IMR-90 (cell line): ENCODE measurements around the gene TCERG1L. TPM values are rescaled to one million over a fixed set of nuclear protein-coding genes. Genes with fewer than 3 reads are reported as not detected.

Source experiments
- ATAC-seq: fragments of 200-7000 bp; cut with Tn5 transposase; 2 replicates; pipeline ENCODE4 v1.9.1; 2020; ENCODE audit warnings: low read depth, mild to moderate bottlenecking, moderate library complexity
- BruUV-seq: library from RNA; stranded (reverse); fragments of 400-500 nt; replicated peaks from 2 replicates; lab custom pipeline; 2021; lab: Mats Ljungman, UMichigan
- CTCF ChIA-PET: fragments of 300-600 bp; formaldehyde crosslinking; extraction: SDS; loops from one replicate; lab custom pipeline; 2021; ENCODE audit warnings: antibody characterized with exemption; lab: Yijun Ruan, JAX
- POLR2A ChIA-PET: fragments of 300-600 bp; sonication (Branson Sonifier 250); formaldehyde crosslinking; loops from one replicate; lab custom pipeline; 2022; ENCODE audit warnings: antibody characterized with exemption; ENCODE audit not compliant: unreplicated experiment; lab: Charles Lee
- DNase-seq: peaks from one replicate; pipeline ENCODE4 v3.0.0; 2013
- H2AFZ ChIP-seq: replicated peaks from 2 replicates; pipeline ENCODE3; 2013; ENCODE audit warnings: low read length, mild to moderate bottlenecking; ENCODE audit not compliant: poor library complexity
- H2AK5ac ChIP-seq: 2 replicates; pipeline ENCODE4 v1.6.1; 2013; ENCODE audit warnings: low read depth, low read length, inconsistent platforms
- H2AK9ac ChIP-seq: replicated peaks from 2 replicates; pipeline ENCODE3; 2013; ENCODE audit warnings: mild to moderate bottlenecking, low read depth, low read length, moderate library complexity; ENCODE audit not compliant: poor library complexity
- H2BK120ac ChIP-seq: 2 replicates; pipeline ENCODE4 v1.6.1; 2013; ENCODE audit warnings: low read depth, low read length, inconsistent platforms
- H2BK15ac ChIP-seq: 3 replicates; pipeline ENCODE4 v1.6.1; 2013; ENCODE audit warnings: low read depth, low read length, inconsistent platforms
- H2BK20ac ChIP-seq: 2 replicates; pipeline ENCODE4 v1.6.1; 2013; ENCODE audit warnings: low read depth, mild to moderate bottlenecking, inconsistent platforms, low read length, moderate library complexity
- H2BK5ac ChIP-seq: 2 replicates; pipeline ENCODE4 v1.6.1; 2013; ENCODE audit warnings: mild to moderate bottlenecking, low read depth, low read length, inconsistent platforms; ENCODE audit not compliant: poor library complexity, severe bottlenecking
- H3K14ac ChIP-seq: replicated peaks from 2 replicates; pipeline ENCODE4 v1.6.1; 2013; ENCODE audit warnings: low read depth, low read length, inconsistent platforms
- H3K18ac ChIP-seq: 2 replicates; pipeline ENCODE4 v1.6.1; 2013; ENCODE audit warnings: low read depth, low read length, control low read depth
- H3K23ac ChIP-seq: 2 replicates; pipeline ENCODE4 v1.6.1; 2013; ENCODE audit warnings: low read depth, low read length, inconsistent platforms
- H3K27ac ChIP-seq: 2 replicates; pipeline ENCODE4 v1.5.1; 2013; ENCODE audit warnings: mild to moderate bottlenecking, control low read depth, low read length; ENCODE audit not compliant: insufficient read depth
- H3K27me3 ChIP-seq: 2 replicates; pipeline ENCODE4 v1.6.1; 2013; ENCODE audit warnings: low read length; ENCODE audit not compliant: control insufficient read depth, insufficient read depth
- H3K36me3 ChIP-seq: 2 replicates; pipeline ENCODE4 v1.6.1; 2013; ENCODE audit warnings: low read length, mixed read lengths; ENCODE audit not compliant: control insufficient read depth, insufficient read depth
- H3K4ac ChIP-seq: 2 replicates; pipeline ENCODE4 v1.6.1; 2013; ENCODE audit warnings: low read depth, low read length, inconsistent platforms
- H3K4me1 ChIP-seq: 2 replicates; pipeline ENCODE4 v1.6.1; 2013; ENCODE audit warnings: low read length, mixed read lengths; ENCODE audit not compliant: control insufficient read depth, insufficient read depth
- H3K4me2 ChIP-seq: 2 replicates; pipeline ENCODE4 v1.6.1; 2013; ENCODE audit warnings: low read depth, mild to moderate bottlenecking, control low read depth, low read length, moderate library complexity
- H3K4me3 ChIP-seq: 2 replicates; pipeline ENCODE4 v1.5.1; 2013; ENCODE audit warnings: low read depth, mild to moderate bottlenecking, control low read depth, low read length, moderate library complexity; ENCODE audit not compliant: insufficient read depth
- H3K56ac ChIP-seq: 2 replicates; pipeline ENCODE4 v1.6.1; 2013; ENCODE audit warnings: low read length, inconsistent platforms; ENCODE audit not compliant: insufficient read depth; ENCODE audit errors: extremely low read depth
- H3K79me1 ChIP-seq, 2 experiments: 2 replicates each; pipeline ENCODE4 v1.6.1; 2013; ENCODE audit warnings: low read length in 2 of 2, inconsistent platforms in 1 of 2, low read depth in 1 of 2
- H3K9ac ChIP-seq: 2 replicates; pipeline ENCODE4 v1.6.1; 2013; ENCODE audit warnings: low read depth, low read length, control low read depth
- H3K9me1 ChIP-seq: 2 replicates; pipeline ENCODE4 v1.6.1; 2013; ENCODE audit warnings: low read length, inconsistent platforms; ENCODE audit not compliant: insufficient read depth
- H3K9me3 ChIP-seq: 2 replicates; pipeline ENCODE4 v1.6.1; 2013; ENCODE audit warnings: low read length; ENCODE audit not compliant: control insufficient read depth, insufficient read depth
- H4K20me1 ChIP-seq: 2 replicates; pipeline ENCODE4 v1.6.1; 2013; ENCODE audit warnings: low read length, inconsistent platforms; ENCODE audit not compliant: insufficient read depth
- H4K5ac ChIP-seq: 2 replicates; pipeline ENCODE4 v1.6.1; 2013; ENCODE audit warnings: mild to moderate bottlenecking, low read depth, low read length, control low read depth
- H4K8ac ChIP-seq, 2 experiments: 2 replicates each; pipeline ENCODE4 v1.6.1; 2013; ENCODE audit warnings: low read depth in 2 of 2, low read length in 2 of 2, control low read depth in 1 of 2, inconsistent platforms in 1 of 2
- H4K91ac ChIP-seq: 2 replicates; pipeline ENCODE4 v1.6.1; 2013; ENCODE audit warnings: low read depth, low read length, inconsistent platforms; ENCODE audit not compliant: insufficient read depth
- MXI1 ChIP-seq: IDR thresholded peaks from 2 replicates; pipeline ENCODE4 v1.6.1; 2012; ENCODE audit warnings: low read depth, mild to moderate bottlenecking, low read length, moderate library complexity, borderline replicate concordance
- RCOR1 ChIP-seq: IDR thresholded peaks from 2 replicates; pipeline ENCODE4 v1.6.1; 2012; ENCODE audit warnings: mild to moderate bottlenecking, low read length, improper control_type of control experiment; ENCODE audit not compliant: insufficient replicate concordance
- RFX5 ChIP-seq: IDR thresholded peaks from 2 replicates; pipeline ENCODE4 v1.8.0; 2012; ENCODE audit warnings: low read depth, mild to moderate bottlenecking, low read length, moderate library complexity
- WGBS, 2 experiments: methylation state at CpG; one replicate each; pipeline versions ENCODE4 v1.1.5 to v1.1.7; 2013; ENCODE audit warnings: missing lambda C conversion rate in 2 of 2; ENCODE audit not compliant: insufficient read length in 1 of 2; ENCODE audit errors: extremely low coverage in 2 of 2; 5-methylcytosine and 5-hydroxymethylcytosine counted together
- dilution Hi-C: fragments of 300-500 bp; cut with HindIII; formaldehyde crosslinking; loops from one replicate; pipeline ENCODE4 v1.14.3; 2018; ENCODE audit warnings: low sequenced_read_pairs; ENCODE audit not compliant: unreplicated experiment
- in situ Hi-C: fragments of 300-500 bp; cut with MboI; formaldehyde crosslinking; loops from 3 replicates; pipeline ENCODE4 v1.14.3; 2019; ENCODE audit warnings: low sequenced_read_pairs, inconsistent platforms, mixed read lengths
- intact Hi-C: fragments of 100-400 bp; cut with micrococcal nuclease; formaldehyde crosslinking; loops from 2 replicates; pipeline ENCODE4 v1.10.0; 2022
- polyA plus RNA-seq, 3 experiments: library from polyadenylated mRNA; depleted of rRNA; stranded (reverse); fragments of >200 nt; gene quantifications; 2 replicates each; pipeline ENCODE4 v1.2.3, GENCODE V29; 2012; ENCODE audit warnings: low replicate concordance in 1 of 3
- total RNA-seq: library from RNA; depleted of rRNA; stranded (reverse); fragments of >200 nt; gene quantifications from 2 replicates; pipeline ENCODE4 v1.2.3, GENCODE V29; 2012

The TCERG1L gene
- total and polyA plus RNA-seq, 2 of the 4 experiments (the other 2 are of a cell fraction) = not detected

- H3K79me1 ChIP-seq = no peaks in the 10 kb centered on the region
- H3K4me3 ChIP-seq = no peak overlapping the region
- H3K56ac ChIP-seq = no peak overlapping the region
- H3K4ac ChIP-seq = no peak overlapping the region
- peaks cover 49% of the 10 kb centered on the region for H3K9me3 ChIP-seq
- no peak overlapping the region for H3K14ac ChIP-seq
- H3K27ac ChIP-seq = no peak overlapping the region
- no peak overlapping the region for H4K91ac ChIP-seq
- no CpG with 5 or more reads among the region's 9 CpGs for WGBS, 2 experiments
- H3K9me1 ChIP-seq = no peaks in the 10 kb centered on the region
- no peak overlapping the region for H2BK20ac ChIP-seq
- no peak overlapping the region for H2AFZ ChIP-seq
- no peak for TF ChIP-seq MXI1
- TF ChIP-seq RFX5 = no peak
- TF ChIP-seq RCOR1 = no peak
- H2BK15ac ChIP-seq = no peak overlapping the region
- no peak overlapping the region for H2BK120ac ChIP-seq
- no peak overlapping the region for H4K5ac ChIP-seq
- DNase-seq (no peak), ATAC-seq (no peak)
- intact Hi-C loops = no loop called here
- no peaks in the 10 kb centered on the region for H3K27me3 ChIP-seq
- no peak overlapping the region for H2BK5ac ChIP-seq
- no TSS peak for BruUV-seq
- H3K4me2 ChIP-seq = no peak overlapping the region
- in situ Hi-C loops = no loop called here
- no peak overlapping the region for H3K18ac ChIP-seq
- ChIA-PET CTCF (no interaction called here), POLR2A (no interaction called here)
- no peaks in the 10 kb centered on the region for H3K4me1 ChIP-seq
- no peak overlapping the region for H3K23ac ChIP-seq
- H2AK9ac ChIP-seq = no peak overlapping the region
- no peak overlapping the region for H2AK5ac ChIP-seq
- dilution Hi-C loops = no loop called here
- H3K9ac ChIP-seq = no peak overlapping the region
- H3K36me3 ChIP-seq = no peaks in the 10 kb centered on the region
- H4K20me1 ChIP-seq = no peaks in the 10 kb centered on the region
- no peak overlapping the region for H4K8ac ChIP-seq
These were observed 198.4 kb downstream of the TCERG1L start for GRCh38 chr10:131113165-131113564.
